Ishikawa (cell line): ENCODE measurements around the gene MMS19.
A peak's percentile ranks its signal among the peaks of the same experiment; 100 is the strongest.

Experiments
- EGR1 ChIP-seq: IDR thresholded peaks from 2 replicates; pipeline ENCODE4 v1.6.1; 2012
- EP300 ChIP-seq: IDR thresholded peaks from 2 replicates; pipeline ENCODE4 v1.6.1; 2012; ENCODE audit warnings: borderline replicate concordance
- MAX ChIP-seq: IDR thresholded peaks from 2 replicates; pipeline ENCODE4 v1.6.1; 2012
- NFIC ChIP-seq: IDR thresholded peaks from 2 replicates; pipeline ENCODE4 v1.6.1; 2012
- REST ChIP-seq: IDR thresholded peaks from 2 replicates; pipeline ENCODE4 v1.6.1; 2012; ENCODE audit warnings: low read depth, mild to moderate bottlenecking
- TAF1 ChIP-seq: IDR thresholded peaks from 2 replicates; pipeline ENCODE4 v1.6.1; 2012; ENCODE audit warnings: low read depth, mild to moderate bottlenecking
- TCF12 ChIP-seq: IDR thresholded peaks from 2 replicates; pipeline ENCODE4 v1.6.1; 2012; ENCODE audit warnings: low read depth
- TEAD4 ChIP-seq: IDR thresholded peaks from 2 replicates; pipeline ENCODE4 v1.6.1; 2012

MMS19 gene

GRCh38 chr10:97412891-97413304, 85.3 kb downstream of the MMS19 start:
- TF ChIP-seq EP300 = no peak

- TF ChIP-seq REST (peak; percentile 62), EGR1 (no peak), EP300 (no peak), TEAD4 (peak; percentile 95), TAF1 (no peak)
Observed at GRCh38 chr10:97411406-97411805, 86.8 kb downstream of the MMS19 start.

DNA sequence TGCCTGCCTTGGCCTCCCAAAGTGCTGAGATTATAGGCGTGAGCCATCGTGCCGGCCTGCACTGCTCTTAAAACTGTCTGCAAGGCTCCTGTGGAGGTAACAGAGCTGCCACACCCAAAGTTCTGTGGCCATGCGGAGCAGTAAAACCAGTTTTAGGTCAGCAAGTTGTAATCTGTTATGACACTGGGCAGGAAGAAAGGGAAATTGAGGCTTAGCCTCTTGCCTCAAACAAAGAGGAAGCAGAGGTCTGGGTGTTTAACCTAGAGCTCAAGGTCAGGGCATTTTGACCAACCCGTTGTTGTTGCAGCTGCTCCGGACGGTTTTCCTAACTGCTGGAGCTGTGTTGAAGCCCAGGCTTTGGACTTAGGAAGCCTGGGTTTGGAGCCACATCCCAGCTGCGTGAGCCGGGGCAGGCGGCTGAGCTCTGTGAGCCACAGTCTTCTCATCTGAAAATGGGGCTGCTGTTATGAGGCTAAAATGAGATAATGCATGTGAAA, 89.7 kb downstream of the MMS19 start:
- TF ChIP-seq NFIC (no peak), MAX (0 out of 2 replicates have a peak, but pooled peaks have one; percentile 25), TCF12 (0 out of 2 replicates have a peak, but pooled peaks have one; percentile 1), TEAD4 (no peak)
